Measurements from ENCODE around the gene DGKA. TPM values are rescaled to one million over a fixed set of nuclear protein-coding genes. Genes with fewer than 3 reads are reported as not detected.
A peak's percentile ranks its signal among the peaks of the same experiment; 100 is the strongest.
"Not testable (repeated sequence)": the region's sequence is repeated elsewhere in the genome, so short reads cannot be mapped to it uniquely, and the experiment has no call there.

The DGKA gene
- total RNA-seq, 1 donor from 2014 or later: 70.1 TPM

- H3K4me1 Mint-ChIP-seq (ENCODE audit: unreplicated experiment): peaks cover 7% of the 10 kb centered on the region
- peaks cover 14% of the 10 kb centered on the region for H3K36me3 Mint-ChIP-seq (ENCODE audit: unreplicated experiment)
- no peak overlapping the region for H3K27ac Mint-ChIP-seq (ENCODE audit: unreplicated experiment)
- no peak for DNase-seq (ENCODE audit: extremely low spot score, unreplicated experiment)
- no peak overlapping the region for H3K4me3 Mint-ChIP-seq (ENCODE audit: unreplicated experiment)
- TF ChIP-seq CTCF (IDR thresholded peaks at IDR 0.05): no peak
- no peaks in the 10 kb centered on the region for H3K27me3 Mint-ChIP-seq (ENCODE audit: unreplicated experiment)
- H3K9me3 Mint-ChIP-seq (ENCODE audit: unreplicated experiment): no peaks in the 10 kb centered on the region
Observed at GRCh38 chr12:55915482-55915859, 15.5 kb upstream of the DGKA start.

- Mint-ChIP-seq H3K27ac (ENCODE audit: unreplicated experiment) (peak overlapping the region; percentile 3), H3K36me3 (ENCODE audit: unreplicated experiment) (peaks cover 15% of the 10 kb centered on the region), H3K4me1 (ENCODE audit: unreplicated experiment) (peaks cover 13% of the 10 kb centered on the region)
- not testable (repeated sequence) for H3K9me3 Mint-ChIP-seq (ENCODE audit: unreplicated experiment); DNase-seq (ENCODE audit: extremely low spot score, unreplicated experiment); H3K27me3 Mint-ChIP-seq (ENCODE audit: unreplicated experiment); H3K4me3 Mint-ChIP-seq (ENCODE audit: unreplicated experiment)
Observed at GRCh38 chr12:55919032-55919431, 11.9 kb upstream of the DGKA start.

DNA sequence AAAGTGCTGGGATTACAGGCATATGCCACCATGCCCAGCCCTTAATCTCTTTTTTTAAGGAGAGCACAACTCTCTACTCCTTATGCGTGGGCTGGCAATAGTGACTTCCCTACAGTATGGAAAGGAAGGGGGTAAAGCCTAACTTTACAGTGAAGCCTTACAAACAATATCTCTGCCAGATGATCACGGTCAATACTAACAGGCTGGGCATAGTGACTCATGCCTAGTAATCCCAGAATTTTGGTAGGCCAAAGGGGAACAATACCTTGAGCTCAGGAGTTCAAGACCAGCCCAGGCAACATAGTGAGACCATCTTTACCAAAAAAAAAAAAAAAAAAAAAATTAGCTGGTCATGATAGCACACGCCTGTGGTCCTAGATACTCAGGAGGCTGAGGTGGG, 8.8 kb upstream of the DGKA start:
- TF ChIP-seq CTCF (IDR thresholded peaks at IDR 0.05): no peak
- no peak for DNase-seq (ENCODE audit: extremely low spot score, unreplicated experiment)
- Mint-ChIP-seq H3K4me1 (ENCODE audit: unreplicated experiment) (peaks cover 22% of the 10 kb centered on the region), H3K36me3 (ENCODE audit: unreplicated experiment) (peaks cover 12% of the 10 kb centered on the region), H3K27me3 (ENCODE audit: unreplicated experiment) (no peaks in the 10 kb centered on the region), H3K9me3 (ENCODE audit: unreplicated experiment) (no peaks in the 10 kb centered on the region), H3K4me3 (ENCODE audit: unreplicated experiment) (no peak overlapping the region), H3K27ac (ENCODE audit: unreplicated experiment) (no peak overlapping the region)

DNA sequence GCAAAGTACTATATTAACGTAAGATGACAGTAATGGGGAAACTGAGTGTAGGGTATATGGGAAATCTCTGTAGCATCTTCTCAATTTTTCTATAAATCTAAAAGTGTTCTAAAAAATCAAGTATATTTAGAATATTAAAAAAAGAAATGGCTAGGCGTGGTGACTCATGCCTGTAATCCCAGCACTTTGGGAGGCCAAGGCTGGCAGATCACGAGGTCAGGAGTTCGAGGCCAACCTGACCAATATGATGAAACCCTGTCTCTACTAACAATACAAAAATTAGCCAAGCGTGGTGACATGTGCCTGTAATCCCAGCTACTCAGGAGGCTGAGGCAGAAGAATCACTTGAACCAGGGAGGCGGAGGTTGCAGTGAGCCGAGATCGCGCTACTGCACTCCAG, 7.3 kb upstream of the DGKA start:
- H3K27me3 Mint-ChIP-seq (ENCODE audit: unreplicated experiment); H3K4me3 Mint-ChIP-seq (ENCODE audit: unreplicated experiment); DNase-seq (ENCODE audit: extremely low spot score, unreplicated experiment); H3K9me3 Mint-ChIP-seq (ENCODE audit: unreplicated experiment); H3K27ac Mint-ChIP-seq (ENCODE audit: unreplicated experiment): not testable (repeated sequence)
- Mint-ChIP-seq H3K36me3 (ENCODE audit: unreplicated experiment) (peaks cover 12% of the 10 kb centered on the region), H3K4me1 (ENCODE audit: unreplicated experiment) (peaks cover 27% of the 10 kb centered on the region)

DNA sequence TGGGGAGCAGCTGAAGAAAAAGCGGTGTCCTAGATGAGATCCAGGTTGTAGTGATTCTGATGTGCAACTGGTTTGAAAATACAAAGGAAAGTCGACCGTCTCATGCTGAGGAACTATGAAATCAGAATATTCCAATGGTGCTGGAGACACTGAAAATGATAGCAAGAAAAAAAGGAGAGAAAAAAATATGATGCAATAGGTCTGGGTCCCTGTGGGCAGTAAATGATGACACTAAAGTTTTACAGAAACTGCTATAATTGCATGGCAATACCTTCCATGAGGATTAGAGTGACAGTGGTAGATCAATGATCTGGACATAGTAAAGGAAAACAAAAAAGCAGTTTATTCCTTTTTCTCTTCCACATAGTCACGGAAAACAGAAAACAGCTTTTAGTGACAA, 5.6 kb upstream of the DGKA start:
- TF ChIP-seq CTCF (IDR thresholded peaks at IDR 0.05): no peak
- peak overlapping the region; percentile 97 for H3K27ac Mint-ChIP-seq (ENCODE audit: unreplicated experiment)
- peaks cover 31% of the 10 kb centered on the region for H3K4me1 Mint-ChIP-seq (ENCODE audit: unreplicated experiment)
- no peak for DNase-seq (ENCODE audit: extremely low spot score, unreplicated experiment)
- peaks cover 12% of the 10 kb centered on the region for H3K36me3 Mint-ChIP-seq (ENCODE audit: unreplicated experiment)
- H3K4me3 Mint-ChIP-seq (ENCODE audit: unreplicated experiment): peak overlapping the region; percentile 94
- no peaks in the 10 kb centered on the region for H3K9me3 Mint-ChIP-seq (ENCODE audit: unreplicated experiment)
- H3K27me3 Mint-ChIP-seq (ENCODE audit: unreplicated experiment): no peaks in the 10 kb centered on the region

GRCh38 chr12:55925870-55926737, 4.9 kb upstream of the DGKA start:
- Mint-ChIP-seq H3K36me3 (ENCODE audit: unreplicated experiment) (peaks cover 12% of the 10 kb centered on the region), H3K4me1 (ENCODE audit: unreplicated experiment) (peaks cover 33% of the 10 kb centered on the region), H3K9me3 (ENCODE audit: unreplicated experiment) (no peaks in the 10 kb centered on the region), H3K27ac (ENCODE audit: unreplicated experiment) (peak overlapping the region; percentile 97), H3K27me3 (ENCODE audit: unreplicated experiment) (no peaks in the 10 kb centered on the region), H3K4me3 (ENCODE audit: unreplicated experiment) (peak overlapping the region; percentile 94)
- no peak for TF ChIP-seq CTCF (IDR thresholded peaks at IDR 0.05)
- no peak for DNase-seq (ENCODE audit: extremely low spot score, unreplicated experiment)

All from osteocyte (in vitro differentiated cells).